NCI-H2081 (cell line): ENCODE data around the gene PCYT2.

Experiments
- DNase-seq, 2 experiments: peaks; one replicate each; lab custom pipeline; 2025; lab: John Stamatoyannopoulos, UW

PCYT2 gene

DNA sequence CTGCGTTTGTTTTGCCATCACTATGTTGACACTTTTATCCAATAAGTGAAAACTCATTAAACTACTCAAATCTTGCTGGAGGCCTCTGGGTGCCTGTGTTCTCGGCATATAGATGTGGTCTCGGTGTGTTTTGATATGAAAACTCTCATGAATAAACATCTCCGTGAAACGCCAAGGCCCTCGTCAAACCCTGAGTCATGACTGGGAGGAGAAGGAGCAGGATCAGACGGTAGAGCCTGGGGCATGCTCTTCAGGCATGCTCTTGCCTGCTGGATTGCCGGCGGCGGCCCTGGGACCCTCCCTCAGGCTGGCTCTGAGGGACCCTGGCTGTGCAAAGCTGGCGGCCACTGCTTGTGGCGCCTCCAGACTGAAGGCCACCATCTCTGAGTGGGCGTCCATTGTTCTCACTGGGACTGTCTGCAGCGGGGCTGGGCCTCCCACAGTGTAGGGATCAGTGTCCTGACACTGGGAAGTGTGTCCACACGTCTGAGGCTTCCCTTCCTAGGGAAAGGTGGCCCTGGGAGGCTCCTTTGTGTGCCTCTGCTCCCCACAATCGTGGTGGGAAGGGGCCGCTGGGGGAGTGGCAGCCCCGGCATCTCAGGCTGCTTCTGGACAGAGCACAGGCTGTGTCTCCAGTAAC, 10.9 kb downstream of the PCYT2 start:
- no peak for DNase-seq

DNA sequence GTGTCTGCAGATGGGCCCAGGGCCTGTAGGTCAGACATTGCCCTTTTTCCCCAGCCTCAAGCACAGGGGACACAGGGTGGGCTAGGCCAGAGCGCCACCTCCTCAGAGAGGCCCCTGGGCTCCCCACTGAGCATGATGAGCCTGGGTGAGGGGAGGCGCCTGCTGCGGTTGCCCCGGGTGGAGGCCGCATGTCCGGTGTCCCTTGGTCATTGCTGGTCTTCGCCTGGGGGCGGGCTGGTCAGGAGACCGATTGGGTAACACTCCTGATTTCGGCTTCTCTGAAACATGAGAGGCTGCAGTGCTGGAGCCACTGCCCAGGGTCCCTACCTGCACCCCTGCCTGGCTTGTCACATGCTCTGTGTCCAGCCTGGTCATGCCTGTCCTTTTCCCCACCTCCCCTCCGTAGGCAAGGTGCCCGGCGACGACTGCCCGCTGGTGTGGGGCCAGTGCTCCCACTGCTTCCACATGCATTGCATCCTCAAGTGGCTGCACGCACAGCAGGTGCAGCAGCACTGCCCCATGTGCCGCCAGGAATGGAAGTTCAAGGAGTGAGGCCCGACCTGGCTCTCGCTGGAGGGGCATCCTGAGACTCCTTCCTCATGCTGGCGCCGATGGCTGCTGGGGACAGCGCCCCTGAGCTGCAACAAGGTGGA, 11.6 kb downstream of the PCYT2 start:
- no peak for DNase-seq

DNA sequence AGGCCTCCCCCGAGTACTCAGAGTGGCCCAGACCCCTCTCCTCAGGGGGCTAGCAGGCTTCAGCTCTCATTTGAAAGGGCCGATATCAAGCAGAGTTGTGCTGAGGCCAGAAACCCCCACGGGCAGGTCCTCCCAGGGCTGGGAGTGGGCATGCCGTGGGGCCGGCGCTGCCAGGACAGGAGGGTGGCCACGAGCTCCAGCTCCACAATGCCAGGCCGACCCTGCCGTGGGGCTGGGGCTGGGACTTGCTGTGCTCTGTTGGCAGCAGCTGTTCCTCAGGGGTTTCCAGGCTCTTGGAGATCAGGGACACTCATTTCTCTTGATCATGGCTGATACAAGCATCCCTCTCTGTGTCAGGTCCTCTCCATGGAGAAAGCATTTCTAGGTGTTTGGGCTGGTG, 12.3 kb downstream of the PCYT2 start:
- DNase-seq, result no peak

DNA sequence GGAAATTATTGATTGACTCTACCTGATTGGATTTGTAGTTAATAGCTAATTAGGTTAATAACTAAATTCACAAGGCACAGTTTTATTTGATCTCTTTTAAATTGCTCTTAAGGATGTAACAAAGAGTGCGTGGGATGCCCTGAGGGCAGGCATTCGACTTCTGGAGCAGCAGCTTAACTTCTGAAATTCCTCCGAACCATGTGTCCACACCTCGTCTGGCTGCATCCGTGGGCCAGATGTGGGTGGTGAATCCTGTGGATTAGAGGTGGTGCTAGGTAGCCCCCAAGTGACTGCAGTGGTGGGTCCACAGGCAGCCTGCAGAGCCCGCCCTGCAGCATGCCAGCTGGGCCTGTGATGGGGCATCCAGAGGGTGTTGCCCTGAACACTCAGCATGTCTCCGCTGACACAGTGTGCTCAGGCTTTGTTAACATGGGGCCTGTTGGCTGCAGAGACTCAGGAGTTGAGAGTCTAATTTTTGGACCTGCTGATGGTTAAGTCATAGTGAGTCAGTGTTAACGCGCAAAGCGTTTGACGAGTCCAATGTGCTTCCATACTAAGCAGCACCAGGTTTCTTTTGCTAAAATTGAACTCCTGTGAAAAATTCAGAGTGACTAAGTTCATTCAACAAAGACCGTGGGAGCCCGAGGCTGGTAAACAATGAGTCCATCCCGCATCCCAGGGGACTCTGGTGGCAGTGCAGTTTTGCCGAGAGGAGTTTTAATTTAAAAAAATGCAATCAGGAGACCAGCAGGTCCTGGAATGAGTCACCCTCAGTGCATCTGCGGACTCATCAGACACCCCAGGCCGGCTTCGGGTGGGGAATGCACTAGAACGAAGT, 13.0 kb downstream of the PCYT2 start:
- no peak for DNase-seq

DNA sequence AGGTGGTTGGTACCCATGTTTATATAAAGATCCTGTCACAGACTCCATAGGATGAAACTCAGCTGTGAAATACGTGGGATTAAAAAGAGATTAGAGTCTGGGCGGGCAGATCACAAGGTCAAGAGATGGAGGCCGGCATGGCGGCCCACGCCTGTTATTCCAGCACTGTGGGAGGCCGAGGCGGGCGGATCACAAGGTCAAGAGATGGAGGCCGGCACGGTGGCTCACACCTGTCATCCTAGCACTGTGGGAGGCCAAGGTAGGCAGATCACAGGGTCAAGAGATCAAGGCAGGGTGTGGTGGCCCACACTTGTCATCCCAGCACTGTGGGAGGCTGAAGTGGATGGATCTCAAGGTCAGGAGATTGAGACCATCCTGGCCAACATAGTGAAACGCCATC, 15.8 kb downstream of the PCYT2 start:
- DNase-seq, result no peak

DNA sequence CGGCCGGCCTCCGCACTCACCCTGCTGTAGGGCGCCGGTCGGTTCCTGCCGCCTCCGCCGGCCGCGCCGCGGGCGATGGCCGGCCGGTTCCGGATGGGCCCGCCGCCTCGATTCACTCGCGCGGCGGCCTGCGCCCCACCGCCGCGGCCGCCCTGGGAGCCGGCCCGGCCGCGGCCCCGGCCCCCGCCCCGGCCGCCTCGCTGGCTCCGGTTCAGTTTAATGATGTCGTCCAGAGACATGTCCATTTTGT, 20.0 kb downstream of the PCYT2 start:
- no peak for DNase-seq

DNA sequence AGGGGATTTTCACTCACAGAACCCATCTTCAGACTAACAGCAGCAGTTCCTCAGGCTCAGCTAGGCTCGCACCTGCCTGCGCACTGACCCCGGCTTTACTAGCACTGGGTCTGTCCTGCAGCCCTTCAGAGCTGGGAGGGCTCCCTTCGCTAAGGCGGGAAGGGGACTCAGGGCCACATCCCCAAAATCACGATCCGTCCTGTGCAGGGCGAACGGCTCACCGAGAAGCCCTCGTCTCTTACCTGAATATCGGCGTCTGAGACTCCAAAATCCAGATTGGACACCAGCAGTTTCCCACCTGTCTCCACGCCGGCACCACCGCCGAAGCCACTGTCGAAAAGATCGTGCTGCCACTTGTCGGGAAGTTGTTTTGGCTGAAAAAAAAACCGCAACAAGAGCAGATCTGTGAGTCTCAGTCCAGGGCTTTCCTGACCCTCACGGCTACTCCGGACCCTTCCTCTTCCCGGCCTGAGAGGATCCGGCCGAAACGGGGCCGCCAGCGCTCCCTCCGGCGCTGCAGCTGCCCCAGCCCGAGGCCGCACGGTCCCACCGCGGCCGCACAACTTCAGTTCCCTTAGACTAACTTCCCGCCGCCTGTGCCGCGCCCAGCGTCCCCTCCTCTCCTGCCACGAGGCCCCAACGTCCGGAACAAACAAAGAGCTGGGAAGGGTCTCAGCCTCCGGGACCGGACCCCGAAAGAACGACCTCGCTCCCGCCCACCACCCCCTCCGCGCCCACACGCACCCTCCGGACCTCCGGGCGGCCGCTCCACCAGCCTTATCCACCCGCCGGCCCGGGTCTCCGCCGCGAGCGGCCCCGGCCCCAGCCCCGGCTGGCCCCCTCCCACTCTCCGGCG, 20.5 kb downstream of the PCYT2 start:
- no peak for DNase-seq

DNA sequence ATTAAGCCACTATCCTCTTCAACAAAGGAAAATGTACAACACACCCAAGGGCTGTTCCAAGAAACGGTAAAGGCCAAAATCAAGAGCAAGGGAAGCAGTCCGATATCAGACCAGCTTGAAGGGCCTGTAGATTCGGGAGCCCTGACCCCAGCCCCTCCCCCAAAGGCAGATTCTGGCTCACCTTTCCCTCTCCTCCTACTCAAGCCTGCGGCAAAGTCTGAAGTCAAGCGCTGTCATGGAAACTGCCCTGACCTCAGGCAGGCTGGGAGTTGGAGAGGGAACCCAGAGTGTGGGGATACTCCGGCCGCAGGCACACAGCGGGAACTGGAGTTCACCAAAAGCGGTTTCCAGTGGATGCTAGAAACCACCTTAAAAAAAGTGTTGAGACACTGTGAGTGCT, 21.6 kb downstream of the PCYT2 start:
- no peak for DNase-seq

DNA sequence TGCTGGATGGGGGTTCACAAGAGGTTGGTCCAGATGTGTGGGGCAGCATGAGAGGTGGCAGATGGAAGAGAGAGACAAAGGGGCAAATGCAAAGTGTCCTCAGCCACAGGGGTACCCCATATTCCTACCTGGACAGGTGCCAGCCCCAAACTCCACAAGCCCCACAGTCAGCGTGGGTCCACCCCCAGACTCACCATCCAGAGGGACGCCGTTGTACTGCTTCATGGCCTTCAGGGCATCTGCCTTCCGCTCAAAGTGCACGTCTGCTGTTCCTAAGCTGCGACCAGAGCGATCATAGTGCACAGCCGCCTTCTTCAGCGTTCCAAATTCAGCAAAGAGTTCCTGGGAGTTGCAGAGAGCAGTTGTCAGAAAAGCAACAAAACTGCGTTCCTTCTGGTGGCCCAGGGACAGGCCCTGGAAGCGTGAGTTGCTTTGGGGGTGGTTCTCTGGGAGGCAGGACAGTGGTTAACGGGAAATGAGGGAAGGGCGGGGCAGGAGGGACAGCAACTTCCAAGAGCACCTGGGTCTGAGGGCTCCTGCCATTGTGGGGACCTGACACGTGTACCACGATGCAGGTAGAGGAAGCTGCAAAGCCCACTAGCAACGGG, 22.1 kb downstream of the PCYT2 start:
- no peak for DNase-seq

DNA sequence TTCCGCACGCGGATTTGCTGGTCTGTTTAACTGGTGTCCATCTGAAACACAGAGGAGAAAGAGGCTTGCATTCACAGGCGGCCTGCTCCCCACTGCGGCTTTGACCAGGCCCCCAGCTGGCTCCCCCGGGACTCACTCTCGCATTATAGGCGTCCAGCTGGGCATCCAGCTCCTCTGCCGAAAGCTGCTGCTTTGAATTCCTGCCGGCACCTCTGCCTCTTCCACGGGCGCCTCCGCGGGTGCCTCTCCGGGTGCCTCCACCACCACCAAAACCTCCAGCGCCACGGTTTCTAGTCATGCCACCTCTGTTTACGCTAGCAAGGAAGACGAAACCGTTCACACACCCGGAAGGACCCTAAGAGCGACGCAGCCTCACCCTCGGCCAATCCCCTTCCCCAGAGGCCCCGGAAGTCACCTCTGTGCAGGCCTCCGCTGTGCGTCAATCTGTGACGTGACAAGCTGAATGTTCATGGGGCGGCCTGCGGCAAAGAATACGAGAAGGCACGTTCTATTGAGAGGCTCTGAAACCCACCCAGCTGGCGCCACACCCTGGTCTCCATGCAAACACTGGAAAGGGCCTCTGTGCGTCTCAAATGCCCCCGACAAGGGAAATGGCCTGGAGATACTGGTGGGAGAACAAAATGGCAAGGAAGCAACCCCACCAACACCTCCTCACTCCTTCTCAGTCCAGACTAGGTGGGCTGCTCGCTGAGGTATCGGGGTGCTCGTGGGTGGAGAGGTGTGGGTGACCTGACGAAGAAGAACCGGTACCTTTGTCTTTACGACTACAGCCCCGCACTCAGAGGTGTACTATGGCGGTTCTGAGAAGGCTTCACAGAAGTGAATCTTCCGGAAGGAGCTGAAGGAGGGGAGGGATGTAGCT, 22.9 kb downstream of the PCYT2 start:
- DNase-seq, result no peak

DNA sequence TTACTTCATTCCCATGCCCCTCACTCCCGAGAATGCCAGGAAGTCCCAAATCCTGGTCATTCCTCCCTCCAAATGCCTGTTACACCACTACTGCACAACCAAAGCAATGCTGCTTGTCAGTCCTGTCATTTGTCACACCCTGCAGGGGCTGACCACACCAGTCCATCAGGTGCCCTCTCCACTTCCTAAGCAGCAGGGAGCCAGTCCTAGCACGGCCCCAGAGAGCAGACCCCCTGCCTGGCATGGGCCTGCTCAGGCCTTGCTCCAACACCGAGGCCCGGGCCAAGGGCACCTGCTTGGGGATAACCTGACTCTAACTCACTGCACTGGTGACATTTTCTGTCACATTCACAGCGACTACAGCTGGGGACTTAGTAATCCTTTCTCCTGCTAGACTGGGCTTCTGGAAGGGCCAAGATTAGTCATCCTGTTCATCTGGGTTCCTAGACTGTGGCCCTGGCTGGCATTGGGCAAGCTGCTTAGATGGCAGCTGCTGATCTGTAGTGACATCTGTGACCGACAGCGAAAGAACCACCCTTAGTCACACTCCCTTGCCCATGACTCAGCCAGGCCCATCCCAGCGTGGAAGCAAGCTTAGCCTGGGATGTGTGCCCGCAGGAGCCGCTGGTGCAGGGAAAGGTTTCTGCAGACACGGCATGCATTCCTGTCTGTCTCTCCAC, 25.2 kb downstream of the PCYT2 start:
- no peak for DNase-seq

DNA sequence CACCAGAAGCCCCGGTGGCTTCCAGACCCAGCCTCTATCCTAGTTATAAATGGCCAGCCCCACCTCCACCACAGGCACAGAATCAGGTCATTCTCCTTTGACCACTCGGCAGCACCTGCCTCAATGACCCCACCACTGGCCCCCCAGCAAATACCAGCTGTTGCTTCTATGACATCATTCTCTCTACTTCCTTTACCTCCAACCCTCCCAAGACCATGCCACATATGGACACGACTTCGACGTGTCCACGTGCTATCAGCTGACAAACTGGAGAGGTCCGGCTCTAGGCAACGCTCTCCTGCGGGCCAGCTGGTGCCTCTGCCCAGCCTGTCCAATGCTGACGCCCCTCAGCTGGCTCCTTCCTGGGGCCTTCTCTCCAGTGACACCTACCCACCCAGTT, 25.7 kb downstream of the PCYT2 start:
- DNase-seq, result no peak

DNA sequence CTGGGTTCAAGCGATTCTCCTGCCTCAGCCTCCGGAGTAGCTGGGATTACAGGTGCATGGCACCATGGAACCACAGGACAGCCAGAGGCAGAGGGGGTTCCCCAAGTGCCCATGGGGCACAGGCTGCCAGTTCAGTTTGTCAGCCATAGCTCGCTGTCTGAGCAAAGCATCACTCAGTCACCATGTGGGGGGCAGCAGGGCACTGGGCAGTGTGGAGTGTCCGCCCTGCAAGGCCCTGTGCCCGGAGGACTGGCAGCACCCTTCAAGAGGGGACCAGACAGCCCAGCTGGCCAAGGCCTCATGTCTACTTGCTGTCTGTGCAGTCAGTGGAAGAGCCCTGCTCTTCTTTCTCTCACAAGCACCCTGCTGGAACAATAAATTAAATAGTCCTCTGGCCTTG, 26.2 kb downstream of the PCYT2 start:
- DNase-seq, result no peak

DNA sequence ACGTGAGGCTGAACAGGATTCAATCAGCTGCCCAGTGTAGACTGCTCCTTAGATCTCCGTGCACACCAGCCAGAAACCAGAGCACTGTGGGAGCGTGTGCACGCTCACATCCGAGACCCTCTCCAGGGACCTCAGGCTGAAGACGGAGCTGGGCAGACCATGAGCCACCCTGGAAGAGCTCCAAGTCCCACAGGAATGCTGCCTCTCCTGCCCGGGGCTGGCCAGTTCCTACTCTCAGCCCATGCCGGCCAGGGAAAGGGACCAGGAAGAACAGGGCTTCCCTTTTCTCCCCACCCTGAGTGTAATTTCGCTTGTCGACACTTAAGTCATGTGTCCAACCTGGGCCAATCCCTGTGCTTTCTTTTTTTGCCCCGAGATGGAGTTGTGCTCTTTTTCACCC, 26.7 kb downstream of the PCYT2 start:
- DNase-seq, result no peak

DNA sequence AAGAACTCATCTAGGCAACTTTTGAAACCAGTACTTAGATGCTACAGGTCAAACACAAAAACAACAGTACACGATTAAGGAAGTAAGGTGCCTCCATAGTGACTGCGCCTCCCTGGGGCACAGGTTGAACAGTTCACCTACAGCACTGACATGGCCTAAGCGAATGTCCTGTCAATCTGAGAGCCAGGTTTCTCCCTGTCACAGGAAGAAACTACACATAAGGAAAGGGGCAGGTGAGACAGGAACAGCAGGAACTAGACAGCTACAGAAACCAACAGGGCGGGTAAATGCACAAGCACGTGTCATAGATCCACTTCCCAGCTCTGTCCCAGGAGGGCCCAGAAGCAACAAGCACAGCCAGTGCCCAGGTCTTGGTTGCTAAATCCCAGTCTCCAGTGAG, 32.1 kb downstream of the PCYT2 start:
- DNase-seq, result no peak

DNA sequence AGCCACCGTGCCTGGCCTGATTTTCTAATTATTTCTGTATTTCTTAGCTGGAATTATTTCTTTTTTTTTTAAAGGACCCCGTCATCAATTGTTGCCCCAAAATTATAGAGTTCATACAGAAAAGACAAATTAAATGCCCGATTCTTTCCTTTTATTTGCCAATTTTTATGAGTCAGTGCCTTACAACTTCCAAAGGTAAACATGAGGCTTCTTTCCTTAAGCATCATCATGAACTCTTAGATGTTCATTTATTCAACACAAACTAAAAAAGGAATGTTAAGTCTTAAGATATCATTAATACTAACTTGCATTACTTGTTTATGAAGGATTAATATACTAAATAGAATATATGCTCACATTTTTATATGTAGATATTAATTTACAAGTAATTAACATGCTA, 32.9 kb downstream of the PCYT2 start:
- DNase-seq, result no peak

DNA sequence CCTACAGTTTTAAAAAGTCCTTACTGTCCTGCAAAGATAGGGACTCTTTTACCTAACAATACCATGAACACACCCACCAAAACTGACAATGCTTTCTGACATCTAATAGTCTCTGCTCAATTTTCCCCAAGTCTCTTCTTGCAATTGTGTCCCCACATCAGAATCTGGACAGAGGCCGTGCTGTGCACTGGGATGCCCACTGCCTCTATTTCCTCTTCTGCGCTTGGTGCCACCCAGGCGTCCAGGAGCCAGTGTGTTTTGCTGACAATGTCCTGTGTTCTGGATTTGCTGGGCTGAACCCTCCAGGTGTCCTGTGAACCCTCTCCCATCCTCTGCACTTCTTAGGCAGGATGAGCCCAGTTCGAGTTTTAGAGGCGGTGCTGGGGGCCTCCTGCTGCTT, 33.6 kb downstream of the PCYT2 start:
- no peak for DNase-seq

DNA sequence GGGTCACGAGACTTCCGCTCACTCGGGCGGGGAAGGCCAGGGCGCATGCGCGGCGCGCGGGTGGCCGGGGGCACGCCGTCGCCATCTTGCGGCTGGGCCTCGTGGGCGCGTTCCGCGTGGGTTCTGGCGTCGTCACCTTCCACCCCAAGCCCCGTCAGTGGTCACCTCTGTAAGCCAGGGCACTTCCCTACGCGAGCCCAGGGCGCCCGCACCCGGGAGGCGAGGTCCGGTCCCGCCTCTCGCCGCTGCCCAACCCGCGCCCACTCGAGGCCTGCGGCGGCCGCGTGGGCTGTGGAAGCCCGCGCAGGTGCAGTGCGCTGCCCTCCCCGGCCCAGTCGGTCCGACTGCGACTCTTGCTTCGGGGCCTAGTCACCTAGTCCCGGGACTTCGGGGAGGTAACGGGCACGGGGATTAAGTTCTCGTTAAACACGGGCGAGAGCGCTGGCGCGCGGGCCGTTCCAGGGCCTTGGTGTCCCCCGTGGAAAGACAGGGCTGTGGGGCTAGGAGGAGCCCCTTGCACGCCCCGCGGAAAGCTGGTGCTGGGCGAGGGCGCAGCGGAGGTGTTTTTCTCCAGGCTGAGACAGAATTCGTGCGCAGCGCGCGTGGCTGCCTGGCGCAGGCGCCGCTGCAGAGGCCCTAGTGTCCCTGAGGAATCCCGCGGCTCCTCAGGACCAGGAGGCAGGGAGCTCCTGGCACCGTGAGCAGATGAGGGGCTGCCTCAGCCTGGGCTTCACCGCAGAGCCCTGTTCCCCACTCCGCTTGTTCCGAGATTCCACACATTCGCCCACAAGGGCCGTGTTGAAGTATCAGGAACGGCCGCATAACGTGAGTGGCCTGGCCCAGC, 39.6 kb downstream of the PCYT2 start:
- DNase-seq, result peak; percentile 92 to 94

DNA sequence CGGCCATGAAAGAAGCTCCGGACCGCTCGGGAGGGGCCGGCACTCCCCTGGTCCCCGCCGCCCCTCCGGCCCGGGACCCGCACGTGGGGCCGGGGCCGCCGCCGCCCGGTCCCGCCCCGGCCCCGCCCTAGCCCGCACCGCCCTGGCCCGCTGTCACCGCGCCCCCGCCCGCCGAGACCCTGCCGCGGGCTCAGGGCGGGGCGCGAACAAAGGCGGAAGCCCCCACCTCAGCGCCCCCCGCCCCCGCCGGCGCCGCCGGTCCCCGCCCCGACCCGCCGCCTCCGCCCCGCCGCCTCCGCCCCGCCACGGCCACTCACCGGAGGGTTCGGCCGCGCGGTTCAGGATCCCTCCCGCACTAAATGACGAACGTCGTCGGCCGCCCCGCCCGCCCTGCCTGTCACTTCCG, 40.2 kb downstream of the PCYT2 start, which contains the start of gene ARHGDIA:
Gene ARHGDIA (minus strand): TSS at position 357 of the 406 bp plus-strand sequence. CDS start 1,407 bp downstream, outside the sequence.
- no peak for DNase-seq
